ENCODE measurements around the gene EPHA6. TPM values are rescaled to one million over a fixed set of nuclear protein-coding genes. Genes with fewer than 3 reads are reported as not detected.

Gene EPHA6
- total RNA-seq, 2 donors from 2014 or later: 0.52 to 2.0 TPM

GRCh38 chr3:97485206-97485605, 670.8 kb downstream of the EPHA6 start:
- TF ChIP-seq POLR2A (IDR thresholded peaks at IDR 0.05): no peak
- no peak overlapping the region for H3K27ac ChIP-seq
- H3K27me3 ChIP-seq: no peaks in the 10 kb centered on the region
- no peaks in the 10 kb centered on the region for H3K36me3 ChIP-seq (replicated peaks in 1 of 2; ENCODE audit: insufficient read depth in 1 of 2, low read depth in 2 of 2)
- intact Hi-C loops (cut with DNase I): no loop called here
- no peaks in the 10 kb centered on the region for H3K9me3 ChIP-seq
- no peak for ATAC-seq
- 78% methylated on average over 3 of the region's 3 CpGs for WGBS, 2 donors
- no peak for DNase-seq
- no peak overlapping the region for H3K4me3 ChIP-seq
- H3K4me1 ChIP-seq: no peaks in the 10 kb centered on the region

- WGBS, 2 donors: 71 to 78% methylated on average over 1 of the region's 1 CpG
- intact Hi-C loops (cut with DNase I): no loop called here
Measured at GRCh38 chr3:97487587-97487986, 673.2 kb downstream of the EPHA6 start.

GRCh38 chr3:97488741-97489140, 674.3 kb downstream of the EPHA6 start:
- ATAC-seq (no peak), DNase-seq (no peak)
- TF ChIP-seq POLR2A (IDR thresholded peaks at IDR 0.05) (no peak), CTCF (IDR thresholded peaks at IDR 0.05) (no peak)
- Histone ChIP-seq H3K4me1 (no peaks in the 10 kb centered on the region), H3K4me3 (no peak overlapping the region), H3K36me3 (replicated peaks in 1 of 2; ENCODE audit: insufficient read depth in 1 of 2, low read depth in 2 of 2) (no peaks in the 10 kb centered on the region), H3K9me3 (no peaks in the 10 kb centered on the region), H3K27ac (no peak overlapping the region), H3K27me3 (no peaks in the 10 kb centered on the region)
- intact Hi-C loops (cut with DNase I): no loop called here
- WGBS, 2 donors: 63 to 69% methylated on average over 1 of the region's 1 CpG

More at GRCh38 chr3:97487587-97487986, 673.2 kb downstream of the EPHA6 start:
- H3K36me3 ChIP-seq (replicated peaks in 1 of 2; ENCODE audit: insufficient read depth in 1 of 2, low read depth in 2 of 2): no peaks in the 10 kb centered on the region
- ATAC-seq (no peak), DNase-seq (no peak)
- no peaks in the 10 kb centered on the region for H3K27me3 ChIP-seq
- no peaks in the 10 kb centered on the region for H3K4me1 ChIP-seq
- H3K27ac ChIP-seq: no peak overlapping the region
- TF ChIP-seq CTCF (IDR thresholded peaks at IDR 0.05): no peak
- no peak for TF ChIP-seq POLR2A (IDR thresholded peaks at IDR 0.05)
- no peak overlapping the region for H3K4me3 ChIP-seq
- no peaks in the 10 kb centered on the region for H3K9me3 ChIP-seq

- no peaks in the 10 kb centered on the region for H3K27me3 ChIP-seq
- no peak for TF ChIP-seq POLR2A (IDR thresholded peaks at IDR 0.05)
- TF ChIP-seq CTCF (IDR thresholded peaks at IDR 0.05): no peak
- 68 to 72% methylated on average over 5 of the region's 5 CpGs for whole genome bisulfite sequencing, 2 donors
- H3K36me3 ChIP-seq (replicated peaks in 1 of 2; ENCODE audit: insufficient read depth in 1 of 2, low read depth in 2 of 2): no peaks in the 10 kb centered on the region
- no peak overlapping the region for H3K4me3 ChIP-seq
- H3K27ac ChIP-seq: no peak overlapping the region
- ATAC-seq (no peak), DNase-seq (no peak)
- no peaks in the 10 kb centered on the region for H3K9me3 ChIP-seq
- no peaks in the 10 kb centered on the region for H3K4me1 ChIP-seq
- intact Hi-C loops (cut with DNase I): no loop called here
Measured at GRCh38 chr3:97495896-97496295, 681.5 kb downstream of the EPHA6 start.

- Histone ChIP-seq H3K27ac (no peak overlapping the region), H3K4me1 (no peaks in the 10 kb centered on the region), H3K36me3 (replicated peaks in 1 of 2; ENCODE audit: insufficient read depth in 1 of 2, low read depth in 2 of 2) (no peaks in the 10 kb centered on the region), H3K27me3 (no peaks in the 10 kb centered on the region), H3K4me3 (no peak overlapping the region), H3K9me3 (no peaks in the 10 kb centered on the region)
- ATAC-seq (no peak), DNase-seq (no peak)
- 70 to 75% methylated on average over 1 of the region's 1 CpG for WGBS, 2 donors
- intact Hi-C loops (cut with DNase I): no loop called here
- no peak for TF ChIP-seq CTCF (IDR thresholded peaks at IDR 0.05)
- no peak for TF ChIP-seq POLR2A (IDR thresholded peaks at IDR 0.05)
Measured at GRCh38 chr3:97497138-97497537, 682.7 kb downstream of the EPHA6 start.
